CD4-positive, alpha-beta T cell (primary cell): ENCODE measurements around the gene RNPS1. TPM values are rescaled to one million over a fixed set of nuclear protein-coding genes. Genes with fewer than 3 reads are reported as not detected.

Source experiments
- ATAC-seq: fragments of 200-7000 bp; cut with Tn5 transposase; one replicate; pipeline ENCODE4 v1.10.0; 2022; ENCODE audit warnings: mild to moderate bottlenecking; ENCODE audit not compliant: poor library complexity
- CTCF ChIA-PET: fragments of 350-600 bp; sonication (Branson Sonifier 250); formaldehyde crosslinking; loops from one replicate; lab custom pipeline; 2021; ENCODE audit warnings: antibody characterized with exemption, inconsistent platforms; lab: Charles Lee
- POLR2A ChIA-PET: fragments of 350-600 bp; sonication (Branson Sonifier 250); formaldehyde crosslinking; loops from one replicate; lab custom pipeline; 2021; ENCODE audit warnings: antibody characterized with exemption, inconsistent platforms; lab: Charles Lee
- DNase-seq, 14 experiments: peaks; one replicate each; pipeline ENCODE4 v3.0.0-alpha.2; 2013 to 2020; ENCODE audit warnings: mixed read lengths in 2 of 14
- H3K27ac ChIP-seq, 2 donors: one replicate each; pipeline versions ENCODE4 v1.5.1 to v1.7.0; 2013; ENCODE audit warnings: low read length in 2 of 2, low read depth in 1 of 2, mild to moderate bottlenecking in 1 of 2
- H3K27me3 ChIP-seq, 2 experiments: 1 replicate in 1 of 2; 2 replicates in 1 of 2; pipeline versions ENCODE4 v1.6.1 to v1.7.0; 2013; ENCODE audit warnings: low read length in 2 of 2, control low read depth in 1 of 2, mild to moderate bottlenecking in 1 of 2, moderate library complexity in 1 of 2; ENCODE audit not compliant: insufficient read depth in 2 of 2, control insufficient read depth in 1 of 2
- H3K36me3 ChIP-seq: one replicate; pipeline ENCODE4 v1.6.1; 2013; ENCODE audit warnings: low read length, control low read depth; ENCODE audit not compliant: insufficient read depth
- H3K4me1 ChIP-seq: one replicate; pipeline ENCODE4 v1.6.1; 2013; ENCODE audit warnings: low read length, control low read depth; ENCODE audit not compliant: insufficient read depth
- H3K4me3 ChIP-seq: one replicate; pipeline ENCODE4 v1.5.1; 2013; ENCODE audit warnings: mild to moderate bottlenecking, low read length, moderate library complexity
- H3K9me3 ChIP-seq, 2 experiments: 1 replicate in 1 of 2; 2 replicates in 1 of 2; pipeline versions ENCODE4 v1.6.1 to v1.7.0; 2013; ENCODE audit warnings: low read length in 2 of 2, mild to moderate bottlenecking in 2 of 2, control low read depth in 1 of 2, moderate library complexity in 1 of 2; ENCODE audit not compliant: control insufficient read depth in 1 of 2, insufficient read depth in 1 of 2
- H3K27ac Mint-ChIP-seq: one replicate; pipeline ENCODE4 v1.8.0; 2020; ENCODE audit warnings: mixed read lengths
- H3K27me3 Mint-ChIP-seq: one replicate; pipeline ENCODE4 v1.8.0; 2021; ENCODE audit warnings: mixed read lengths
- H3K36me3 Mint-ChIP-seq: one replicate; pipeline ENCODE4 v1.8.0; 2021; ENCODE audit warnings: low read depth, mixed read lengths
- H3K4me1 Mint-ChIP-seq: one replicate; pipeline ENCODE4 v1.8.0; 2021; ENCODE audit warnings: low read depth, mixed read lengths
- H3K4me3 Mint-ChIP-seq: one replicate; pipeline ENCODE4 v1.8.0; 2020; ENCODE audit warnings: mild to moderate bottlenecking, mixed read lengths
- H3K9me3 Mint-ChIP-seq: one replicate; pipeline ENCODE4 v1.8.0; 2020; ENCODE audit warnings: mixed read lengths
- intact Hi-C, 2 experiments: fragments of 100-400 bp; cut with DNase I in 1 of 2; cut with micrococcal nuclease in 1 of 2; formaldehyde crosslinking; loops; one replicate each; pipeline versions ENCODE4 v1.15.1 to v1.9.0; 2023 to 2025; cut with DNase I, micrococcal nuclease
- total RNA-seq, 174 experiments: library from RNA in 2 of 174; stranded (reverse) in 2 of 174; gene quantifications; one replicate each; pipeline ENCODE4 v1.2.3 and lab custom pipeline; 2021 to 2026
- TF ChIP-seq, protein P1 (sequence below): fragments of 200-600 bp; IDR thresholded peaks from one replicate; pipeline ENCODE4 v1.8.0; 2022; ENCODE audit warnings: antibody characterized with exemption, mild to moderate bottlenecking

RNPS1 gene
- total RNA-seq, 2 experiments from 2014 or later, result 211 to 214 TPM

DNA sequence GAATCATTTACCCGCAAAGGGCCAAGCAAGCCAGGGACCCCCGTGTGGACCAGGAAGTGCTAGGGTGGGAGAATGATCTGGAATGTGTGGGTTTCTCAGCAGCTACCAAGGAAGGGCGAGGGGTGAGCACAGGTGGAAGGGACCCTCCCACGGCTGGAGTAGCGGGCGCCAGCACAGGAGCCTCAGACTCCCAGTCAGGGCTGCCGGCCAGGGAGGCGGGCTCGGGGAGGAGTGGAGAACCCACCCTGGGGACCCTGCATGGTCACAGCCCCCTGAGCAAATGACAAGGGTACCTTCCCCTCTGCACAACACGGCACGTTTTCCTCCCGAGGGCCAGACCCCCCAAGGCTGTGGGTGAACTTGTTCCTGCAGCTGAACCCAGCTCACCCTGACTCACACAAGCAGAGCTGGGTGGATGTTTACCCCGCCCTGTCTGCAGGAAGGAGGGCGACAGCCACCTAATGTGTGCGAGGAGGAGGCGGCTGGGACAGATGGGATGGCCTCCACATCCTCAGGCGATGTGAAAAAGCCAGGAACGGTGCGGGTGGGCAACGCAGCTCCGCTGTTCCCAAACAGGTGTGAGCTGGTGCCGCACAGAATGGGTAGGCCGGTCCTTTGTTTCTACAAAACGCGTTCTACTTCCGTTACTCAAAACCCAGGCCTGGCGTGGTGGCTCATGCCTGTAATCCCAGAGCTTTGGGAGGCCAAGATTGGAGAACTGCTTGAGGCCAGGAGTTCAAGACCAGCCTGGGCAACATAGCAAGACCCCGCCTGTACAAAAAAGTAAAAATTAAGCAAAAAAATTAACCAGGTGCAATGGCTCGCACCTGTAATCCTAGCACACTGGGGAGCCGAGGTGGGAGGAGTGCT, 22.8 kb downstream of the RNPS1 start:
- Histone ChIP-seq H3K9me3 (no peaks in the 10 kb centered on the region), H3K4me3 (no peak overlapping the region), H3K36me3 (peaks cover 40% of the 10 kb centered on the region), H3K27me3 (no peaks in the 10 kb centered on the region), H3K27ac (no peak overlapping the region), H3K4me1 (peaks cover 3% of the 10 kb centered on the region)
- no peaks in the 10 kb centered on the region for H3K4me1 Mint-ChIP-seq
- H3K27ac Mint-ChIP-seq, result no peak overlapping the region
- ChIA-PET POLR2A (no interaction called here), CTCF (no interaction called here)
- DNase-seq, result no peak
- TF ChIP-seq, protein P1, sequence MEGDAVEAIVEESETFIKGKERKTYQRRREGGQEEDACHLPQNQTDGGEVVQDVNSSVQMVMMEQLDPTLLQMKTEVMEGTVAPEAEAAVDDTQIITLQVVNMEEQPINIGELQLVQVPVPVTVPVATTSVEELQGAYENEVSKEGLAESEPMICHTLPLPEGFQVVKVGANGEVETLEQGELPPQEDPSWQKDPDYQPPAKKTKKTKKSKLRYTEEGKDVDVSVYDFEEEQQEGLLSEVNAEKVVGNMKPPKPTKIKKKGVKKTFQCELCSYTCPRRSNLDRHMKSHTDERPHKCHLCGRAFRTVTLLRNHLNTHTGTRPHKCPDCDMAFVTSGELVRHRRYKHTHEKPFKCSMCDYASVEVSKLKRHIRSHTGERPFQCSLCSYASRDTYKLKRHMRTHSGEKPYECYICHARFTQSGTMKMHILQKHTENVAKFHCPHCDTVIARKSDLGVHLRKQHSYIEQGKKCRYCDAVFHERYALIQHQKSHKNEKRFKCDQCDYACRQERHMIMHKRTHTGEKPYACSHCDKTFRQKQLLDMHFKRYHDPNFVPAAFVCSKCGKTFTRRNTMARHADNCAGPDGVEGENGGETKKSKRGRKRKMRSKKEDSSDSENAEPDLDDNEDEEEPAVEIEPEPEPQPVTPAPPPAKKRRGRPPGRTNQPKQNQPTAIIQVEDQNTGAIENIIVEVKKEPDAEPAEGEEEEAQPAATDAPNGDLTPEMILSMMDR, result no peak
- H3K4me3 Mint-ChIP-seq, result no peak overlapping the region
- peaks cover 21% of the 10 kb centered on the region for H3K36me3 Mint-ChIP-seq
- intact Hi-C loops, result no loop called here
- no peaks in the 10 kb centered on the region for H3K9me3 Mint-ChIP-seq
- no peak for ATAC-seq
- no peaks in the 10 kb centered on the region for H3K27me3 Mint-ChIP-seq

DNA sequence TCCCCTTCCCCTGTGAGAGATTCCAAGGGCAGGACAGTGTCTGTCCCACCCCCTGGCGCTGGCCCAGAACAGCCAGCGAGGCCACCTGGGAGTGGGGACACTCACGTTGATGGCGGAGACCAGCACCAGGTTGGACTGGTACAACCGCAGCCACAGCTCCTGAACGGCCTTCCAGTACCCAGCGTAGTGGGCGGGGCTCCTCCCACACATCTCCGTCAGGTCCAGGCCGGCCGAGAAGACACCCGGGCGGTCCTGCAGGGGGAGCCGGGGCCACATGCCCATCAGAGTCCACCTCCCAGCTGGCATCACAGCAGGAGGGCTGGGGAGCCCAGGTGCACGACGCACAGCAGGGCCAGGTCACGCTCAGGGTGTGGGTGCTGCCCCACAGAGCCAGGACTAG, 23.6 kb downstream of the RNPS1 start:
- Mint-ChIP-seq H3K4me1 (no peaks in the 10 kb centered on the region), H3K27ac (no peak overlapping the region), H3K36me3 (peaks cover 21% of the 10 kb centered on the region), H3K27me3 (no peaks in the 10 kb centered on the region), H3K9me3 (no peaks in the 10 kb centered on the region), H3K4me3 (no peak overlapping the region)
- no peak overlapping the region for H3K4me3 ChIP-seq
- TF ChIP-seq, protein P1, result no peak
- H3K27ac ChIP-seq, result no peak overlapping the region
- no peak for DNase-seq
- no peaks in the 10 kb centered on the region for H3K27me3 ChIP-seq
- ChIA-PET CTCF (no interaction called here), POLR2A (no interaction called here)
- no peaks in the 10 kb centered on the region for H3K9me3 ChIP-seq
- no peak for ATAC-seq
- peaks cover 40% of the 10 kb centered on the region for H3K36me3 ChIP-seq
- H3K4me1 ChIP-seq, result no peaks in the 10 kb centered on the region
- intact Hi-C loops, result no loop called here

DNA sequence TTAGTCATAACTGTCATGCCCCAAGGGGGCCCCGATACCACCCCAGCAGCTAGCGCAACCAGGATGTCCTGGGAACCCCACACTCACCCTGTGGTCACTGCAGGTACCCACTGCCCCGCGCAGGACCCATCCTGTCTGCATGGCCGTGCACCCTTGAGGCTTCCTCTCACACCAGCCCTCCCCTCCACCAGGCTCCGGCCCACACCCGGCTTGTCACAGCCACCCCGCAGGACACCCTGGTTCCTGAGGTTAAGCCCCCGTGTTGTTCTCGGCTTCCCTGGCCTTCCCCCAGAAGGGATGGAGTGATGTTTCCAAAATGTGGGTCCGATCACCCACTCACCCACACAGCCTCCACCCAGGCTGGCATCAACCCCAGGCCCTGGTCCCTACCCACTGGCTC, 24.1 kb downstream of the RNPS1 start:
- no peaks in the 10 kb centered on the region for H3K9me3 Mint-ChIP-seq
- no peak overlapping the region for H3K27ac Mint-ChIP-seq
- Histone ChIP-seq H3K9me3 (no peaks in the 10 kb centered on the region), H3K36me3 (peaks cover 40% of the 10 kb centered on the region), H3K27me3 (no peaks in the 10 kb centered on the region), H3K4me3 (no peak overlapping the region), H3K4me1 (no peaks in the 10 kb centered on the region), H3K27ac (no peak overlapping the region)
- H3K4me1 Mint-ChIP-seq, result no peaks in the 10 kb centered on the region
- TF ChIP-seq, protein P1, result no peak
- no peak for ATAC-seq
- intact Hi-C loops, result no loop called here
- H3K36me3 Mint-ChIP-seq, result peaks cover 21% of the 10 kb centered on the region
- H3K27me3 Mint-ChIP-seq, result no peaks in the 10 kb centered on the region
- CTCF ChIA-PET, result no interaction called here
- POLR2A ChIA-PET, result no interaction called here
- no peak for DNase-seq
- no peak overlapping the region for H3K4me3 Mint-ChIP-seq
